Ecto neural progenitor cell (in vitro differentiated cells): ENCODE data around the gene SUSD2.
"Not testable (repeated sequence)": the region's sequence is repeated elsewhere in the genome, so short reads cannot be mapped to it uniquely, and the experiment has no call there.

Experiments
- DNase-seq: peaks from one replicate; pipeline ENCODE4 v3.0.0-alpha.2; 2018; ENCODE audit warnings: low spot score

Gene SUSD2

GRCh38 chr22:24177456-24177855 is 3.8 kb upstream of the SUSD2 start:
- DNase-seq = no peak

DNA sequence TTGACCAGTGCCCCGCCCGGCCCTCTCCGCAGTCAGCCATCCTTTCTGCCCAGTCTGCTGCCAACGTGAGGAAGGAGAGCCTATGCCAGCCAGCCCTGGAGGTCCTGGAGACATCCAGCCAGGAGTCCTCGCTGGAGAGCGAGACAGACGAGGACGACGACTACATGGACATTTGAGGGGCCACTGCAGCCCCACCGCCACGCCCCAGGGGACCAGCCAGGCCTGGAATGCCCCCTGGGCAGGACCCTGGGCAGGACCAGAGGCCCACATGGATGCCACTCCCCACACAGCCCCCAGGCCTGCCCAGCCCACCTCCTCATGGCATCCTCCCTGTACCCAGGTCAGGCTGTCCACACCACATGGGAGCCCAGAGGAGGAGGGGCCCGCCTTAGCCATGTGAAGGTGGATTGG is 3.3 kb upstream of the SUSD2 start:
- no peak for DNase-seq

GRCh38 chr22:24178502-24179440 is 2.5 kb upstream of the SUSD2 start:
- no peak for DNase-seq

- no peak for DNase-seq
Observed at GRCh38 chr22:24179478-24180210, 1.6 kb upstream of the SUSD2 start.

DNA sequence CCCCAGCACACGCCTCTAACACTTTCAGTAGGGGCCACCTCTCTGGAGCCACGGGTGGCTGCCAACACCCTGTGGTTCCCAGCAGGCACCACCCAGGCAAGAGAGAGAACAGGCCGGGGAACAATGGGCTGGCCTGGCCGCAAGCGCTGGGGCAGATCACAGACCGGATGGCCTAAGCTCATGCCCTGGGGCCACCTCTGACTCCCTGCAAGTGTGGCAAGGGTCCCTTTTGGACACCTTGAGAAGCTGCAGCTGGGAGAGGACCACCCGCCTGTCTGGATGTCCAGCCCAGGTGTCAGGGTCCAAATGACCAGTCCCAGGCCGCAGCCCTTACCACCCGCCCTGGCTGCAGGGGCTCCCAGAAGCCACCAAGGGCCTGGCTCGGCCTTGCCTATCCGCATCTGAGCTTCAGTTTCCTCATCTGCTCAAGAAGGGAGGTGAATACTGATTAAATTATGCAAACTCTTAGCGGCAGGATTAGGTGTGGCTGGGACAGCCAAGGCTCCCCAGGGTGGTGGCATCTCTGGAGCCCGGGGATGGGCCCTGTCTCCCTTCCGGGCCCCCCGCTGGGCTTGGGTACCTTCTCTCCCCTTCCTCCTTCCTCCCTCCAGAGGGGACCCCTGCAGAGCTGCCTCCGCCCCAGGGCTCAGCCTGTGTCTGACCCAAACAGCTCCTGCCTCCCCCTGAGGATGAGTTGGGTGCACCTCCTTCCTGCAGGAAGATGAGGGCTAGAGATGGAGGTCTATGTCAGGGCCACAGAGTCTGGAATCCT is 785 bp upstream of the SUSD2 start:
- DNase-seq = no peak

GRCh38 chr22:24181996-24182899 is 961 bp downstream of the SUSD2 start:
- no peak for DNase-seq

DNA sequence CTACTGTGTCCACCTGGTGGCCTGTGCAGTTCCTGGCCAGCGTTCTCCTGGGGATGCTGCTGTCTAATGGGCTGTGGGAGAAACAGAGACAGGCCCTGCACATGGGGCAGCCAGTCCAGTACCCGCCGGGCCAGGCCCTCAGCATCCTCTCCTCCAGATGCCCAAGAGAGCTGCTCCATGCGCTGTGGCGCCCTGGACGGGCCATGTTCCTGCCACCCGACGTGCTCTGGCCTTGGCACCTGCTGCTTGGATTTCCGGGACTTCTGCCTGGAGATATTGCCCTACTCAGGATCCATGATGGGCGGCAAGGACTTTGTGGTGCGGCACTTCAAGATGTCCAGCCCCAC is 1.6 kb downstream of the SUSD2 start:
- DNase-seq = not testable (repeated sequence)

- no peak for DNase-seq
Observed at GRCh38 chr22:24183321-24184031, 2.2 kb downstream of the SUSD2 start.

- DNase-seq = no peak
Observed at GRCh38 chr22:24184057-24184798, 2.9 kb downstream of the SUSD2 start.

- DNase-seq = no peak
Observed at GRCh38 chr22:24185001-24185500, 3.8 kb downstream of the SUSD2 start.

GRCh38 chr22:24185501-24186351 is 4.4 kb downstream of the SUSD2 start:
- no peak for DNase-seq

DNA sequence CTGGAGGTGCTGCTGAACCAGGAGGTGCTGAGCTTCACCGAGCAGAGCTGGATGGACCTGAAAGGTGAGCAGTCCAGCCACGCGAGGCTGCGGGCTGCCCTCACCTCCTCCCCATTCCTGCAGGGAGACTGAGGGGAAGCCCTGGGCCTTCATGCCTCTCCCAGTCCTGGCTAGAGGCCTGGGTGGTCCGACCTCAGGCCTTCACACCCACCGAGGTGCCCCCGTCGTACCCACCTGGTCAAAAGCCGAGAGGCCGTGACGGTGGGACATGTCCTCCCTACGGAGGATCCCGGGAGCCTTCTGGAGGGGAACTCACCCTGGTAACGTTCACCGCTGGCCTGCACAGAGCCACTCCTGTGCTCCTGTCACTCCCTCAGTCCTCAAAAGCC is 5.1 kb downstream of the SUSD2 start:
- DNase-seq = no peak

- no peak for DNase-seq
Observed at GRCh38 chr22:24186892-24187670, 5.8 kb downstream of the SUSD2 start.

- DNase-seq = no peak
Observed at GRCh38 chr22:24187731-24188644, 6.7 kb downstream of the SUSD2 start.

GRCh38 chr22:24188705-24189248 is 7.5 kb downstream of the SUSD2 start:
- no peak for DNase-seq

DNA sequence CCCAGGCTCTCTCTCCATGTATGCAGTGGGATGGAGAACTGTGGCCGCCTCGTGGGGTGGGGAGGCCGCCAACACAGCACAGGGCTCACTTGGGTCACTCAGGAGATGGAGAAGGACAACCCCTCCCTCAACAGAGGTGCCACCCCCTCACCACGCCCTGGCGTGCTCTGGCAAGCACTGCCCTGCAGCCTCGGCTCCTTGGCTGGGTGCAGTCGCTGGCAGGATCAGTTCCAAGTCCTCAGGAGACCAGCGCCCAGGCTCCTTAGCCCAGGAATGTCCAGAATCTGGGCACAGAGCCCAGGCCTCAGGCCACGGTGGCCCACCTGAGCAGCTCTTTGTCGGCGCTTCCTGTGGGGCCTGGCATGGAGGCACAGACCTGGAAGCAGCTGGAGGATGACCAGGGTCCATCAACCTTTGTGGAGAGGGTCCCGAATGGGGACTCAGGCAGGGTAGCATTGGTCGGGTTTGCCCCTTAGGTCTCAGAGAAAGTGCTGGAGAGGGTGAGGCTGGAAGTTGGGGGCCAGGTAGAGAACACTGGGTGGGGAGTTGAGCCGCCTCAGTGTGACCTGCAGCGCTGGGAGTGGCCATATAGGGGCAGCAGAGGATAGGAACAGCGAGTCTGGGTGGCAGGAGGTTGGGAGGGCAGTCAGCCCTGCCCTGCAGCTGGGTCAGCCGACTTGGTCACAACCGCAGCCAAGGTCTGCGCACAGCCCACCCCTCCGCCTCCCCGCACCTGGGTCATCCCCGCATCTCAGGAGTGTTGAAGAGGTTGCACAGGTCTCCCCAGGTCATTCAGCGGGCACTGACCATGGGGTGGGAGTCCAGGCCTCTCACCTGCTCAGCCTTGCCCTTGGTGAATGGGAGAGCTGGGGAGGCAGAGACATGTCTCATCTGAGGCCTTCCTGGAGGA is 8.2 kb downstream of the SUSD2 start:
- DNase-seq = peak; percentile 83
